ENCODE data around the gene CAMP. TPM values are rescaled to one million over a fixed set of nuclear protein-coding genes. Genes with fewer than 3 reads are reported as not detected.

Gene CAMP
- total and polyA plus RNA-seq, 8 donors, result 0.93 to 3.1 (median 1.3) TPM

DNA sequence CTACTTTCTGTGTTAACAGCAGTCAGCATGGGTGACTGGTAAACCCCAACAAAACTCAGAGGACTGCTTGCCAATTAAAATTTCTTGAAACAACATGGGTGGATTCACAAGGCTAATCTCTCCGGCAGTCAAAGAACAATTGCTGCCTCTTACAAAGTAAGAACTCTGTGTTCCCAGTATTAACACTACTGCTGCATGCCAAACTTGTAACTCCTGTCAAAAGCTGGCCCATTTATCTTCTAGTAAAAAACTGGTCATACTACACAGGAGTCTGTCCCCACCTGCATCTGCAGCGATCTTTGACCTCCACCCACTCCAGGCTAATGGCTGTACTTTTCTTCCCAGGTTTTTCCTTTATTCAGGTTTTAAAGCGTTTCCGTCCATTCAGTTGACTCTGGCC is 8.9 kb downstream of the CAMP start:
- Histone ChIP-seq H3K9me3 (no peaks in the 10 kb centered on the region), H3K27me3 (no peaks in the 10 kb centered on the region), H3K27ac (no peak overlapping the region), H3K4me3 (no peak overlapping the region), H3K36me3 (no peaks in the 10 kb centered on the region), H3K4me1 (peaks cover 0 to 3% of the 10 kb centered on the region in 2 donors)
- no peak for DNase-seq
- intact Hi-C loops (cut with DNase I), result no loop called here
- no peak for ATAC-seq
- TF ChIP-seq, protein P1, sequence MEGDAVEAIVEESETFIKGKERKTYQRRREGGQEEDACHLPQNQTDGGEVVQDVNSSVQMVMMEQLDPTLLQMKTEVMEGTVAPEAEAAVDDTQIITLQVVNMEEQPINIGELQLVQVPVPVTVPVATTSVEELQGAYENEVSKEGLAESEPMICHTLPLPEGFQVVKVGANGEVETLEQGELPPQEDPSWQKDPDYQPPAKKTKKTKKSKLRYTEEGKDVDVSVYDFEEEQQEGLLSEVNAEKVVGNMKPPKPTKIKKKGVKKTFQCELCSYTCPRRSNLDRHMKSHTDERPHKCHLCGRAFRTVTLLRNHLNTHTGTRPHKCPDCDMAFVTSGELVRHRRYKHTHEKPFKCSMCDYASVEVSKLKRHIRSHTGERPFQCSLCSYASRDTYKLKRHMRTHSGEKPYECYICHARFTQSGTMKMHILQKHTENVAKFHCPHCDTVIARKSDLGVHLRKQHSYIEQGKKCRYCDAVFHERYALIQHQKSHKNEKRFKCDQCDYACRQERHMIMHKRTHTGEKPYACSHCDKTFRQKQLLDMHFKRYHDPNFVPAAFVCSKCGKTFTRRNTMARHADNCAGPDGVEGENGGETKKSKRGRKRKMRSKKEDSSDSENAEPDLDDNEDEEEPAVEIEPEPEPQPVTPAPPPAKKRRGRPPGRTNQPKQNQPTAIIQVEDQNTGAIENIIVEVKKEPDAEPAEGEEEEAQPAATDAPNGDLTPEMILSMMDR (IDR thresholded peaks at IDR 0.05), result no peak

GRCh38 chr3:48232734-48233133 is 9.4 kb downstream of the CAMP start:
- ATAC-seq, result peak; percentile 99
- H3K36me3 ChIP-seq, result no peaks in the 10 kb centered on the region
- peak in 3 of 4 donors; percentile 61 to 83 (median 78) for DNase-seq
- no peaks in the 10 kb centered on the region for H3K27me3 ChIP-seq
- no peak overlapping the region for H3K27ac ChIP-seq
- H3K9me3 ChIP-seq, result no peaks in the 10 kb centered on the region
- TF ChIP-seq, protein P1 (IDR thresholded peaks at IDR 0.05), result peak; percentile 50 to 59
- intact Hi-C loops (cut with DNase I), result no loop called here
- H3K4me3 ChIP-seq, result no peak overlapping the region
- peaks cover 0 to 3% of the 10 kb centered on the region in 2 donors for H3K4me1 ChIP-seq

DNA sequence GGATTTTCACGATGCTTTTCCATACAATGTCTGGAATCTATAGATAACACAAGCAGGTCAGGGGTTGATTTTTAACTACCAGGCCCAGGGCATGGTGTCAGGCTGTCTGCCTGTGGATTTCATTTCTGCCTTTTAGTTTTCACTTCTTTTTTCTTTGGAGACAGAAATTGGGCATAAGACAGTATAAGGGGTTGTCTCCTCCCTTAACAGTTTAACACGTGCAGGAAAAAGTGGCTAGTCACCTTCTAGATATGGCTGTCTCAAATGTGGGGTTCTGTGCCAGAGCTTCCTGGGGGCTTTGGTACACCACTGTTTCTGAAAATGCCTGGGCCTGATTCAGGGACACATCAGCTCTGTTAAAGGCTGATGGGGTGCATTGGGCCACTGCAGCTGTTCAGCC is 10.2 kb downstream of the CAMP start:
- Histone ChIP-seq H3K36me3 (no peaks in the 10 kb centered on the region), H3K27me3 (no peaks in the 10 kb centered on the region), H3K4me1 (peaks cover 0 to 3% of the 10 kb centered on the region in 2 donors), H3K27ac (no peak overlapping the region), H3K9me3 (no peaks in the 10 kb centered on the region), H3K4me3 (no peak overlapping the region)
- ATAC-seq, result no peak
- DNase-seq, result no peak
- TF ChIP-seq, protein P1 (IDR thresholded peaks at IDR 0.05), result no peak
- intact Hi-C loops (cut with DNase I), result no loop called here

DNA sequence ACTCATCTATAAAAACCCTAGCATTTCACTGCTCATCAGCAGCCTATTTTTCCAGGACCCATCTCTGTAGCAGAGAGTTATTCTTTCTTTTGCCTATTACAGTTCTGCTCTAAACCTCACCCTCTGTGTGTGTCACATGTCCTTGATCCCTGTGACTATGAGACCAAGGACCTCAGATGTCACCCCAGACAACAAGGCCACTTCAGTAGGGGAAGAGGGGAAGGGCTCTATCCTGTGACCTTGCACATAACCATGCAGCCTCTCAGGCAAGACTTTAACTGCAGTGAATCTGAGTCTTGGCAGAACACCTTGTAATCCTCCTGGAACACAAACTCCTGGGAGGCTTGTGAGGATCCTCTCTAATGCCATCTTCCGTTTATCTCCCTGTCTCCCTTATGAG is 13.2 kb downstream of the CAMP start:
- DNase-seq, result no peak
- intact Hi-C loops (cut with DNase I), result no loop called here
- no peaks in the 10 kb centered on the region for H3K27me3 ChIP-seq
- no peak overlapping the region for H3K27ac ChIP-seq
- peaks cover 0 to 20% of the 10 kb centered on the region in 2 donors for H3K4me1 ChIP-seq
- no peak for ATAC-seq
- TF ChIP-seq, protein P1 (IDR thresholded peaks at IDR 0.05), result no peak
- no peak overlapping the region for H3K4me3 ChIP-seq
- no peaks in the 10 kb centered on the region for H3K36me3 ChIP-seq
- H3K9me3 ChIP-seq, result no peaks in the 10 kb centered on the region

- H3K4me3 ChIP-seq, result no peak overlapping the region
- DNase-seq, result no peak
- TF ChIP-seq, protein P1 (IDR thresholded peaks at IDR 0.05), result no peak
- no peaks in the 10 kb centered on the region for H3K36me3 ChIP-seq
- intact Hi-C loops (cut with DNase I), result no loop called here
- H3K4me1 ChIP-seq, result peaks cover 0 to 37% of the 10 kb centered on the region in 2 donors
- H3K27ac ChIP-seq, result no peak overlapping the region
- H3K9me3 ChIP-seq, result no peaks in the 10 kb centered on the region
- no peaks in the 10 kb centered on the region for H3K27me3 ChIP-seq
- ATAC-seq, result no peak
Measured at GRCh38 chr3:48238531-48239085, 15.3 kb downstream of the CAMP start.
